ENCODE data around the gene SMAP1.

DNA sequence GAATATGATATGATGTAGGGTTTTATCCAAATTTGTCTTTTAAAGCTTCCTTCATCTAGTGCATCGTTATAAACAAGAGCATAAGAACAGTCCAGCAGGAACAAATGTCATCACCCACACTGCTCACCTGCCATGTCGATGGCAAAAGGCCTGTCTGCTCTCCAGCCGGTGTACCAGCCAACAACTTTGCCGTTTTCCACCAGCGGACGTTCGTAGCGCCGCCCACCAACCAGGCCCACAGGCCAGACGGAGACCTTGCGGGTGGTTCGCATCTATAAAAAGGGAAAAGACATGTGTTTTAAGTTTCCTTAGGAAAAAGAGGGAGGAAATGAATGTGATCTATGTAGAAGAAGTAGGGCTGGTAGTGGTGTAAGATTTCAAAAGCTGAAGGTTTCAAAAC, 226.3 kb downstream of the SMAP1 start:
- TF ChIP-seq CTCF (IDR thresholded peaks at IDR 0.05; ENCODE audit: low read depth, low read length) (no peak), POLR2A (IDR thresholded peaks at IDR 0.05; ENCODE audit: extremely low read depth, insufficient read length) (no peak), MYC (IDR thresholded peaks at IDR 0.05; ENCODE audit: low read depth, low read length) (no peak)
- TF ChIP-seq, protein P1, sequence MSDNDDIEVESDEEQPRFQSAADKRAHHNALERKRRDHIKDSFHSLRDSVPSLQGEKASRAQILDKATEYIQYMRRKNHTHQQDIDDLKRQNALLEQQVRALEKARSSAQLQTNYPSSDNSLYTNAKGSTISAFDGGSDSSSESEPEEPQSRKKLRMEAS (IDR thresholded peaks at IDR 0.05; ENCODE audit: low read depth, low read length), result no peak

Measured in NB4 (cell line).